ENCODE measurements around the gene FMO1.
"Not testable (repeated sequence)": the region's sequence is repeated elsewhere in the genome, so short reads cannot be mapped to it uniquely, and the experiment has no call there.

DNA sequence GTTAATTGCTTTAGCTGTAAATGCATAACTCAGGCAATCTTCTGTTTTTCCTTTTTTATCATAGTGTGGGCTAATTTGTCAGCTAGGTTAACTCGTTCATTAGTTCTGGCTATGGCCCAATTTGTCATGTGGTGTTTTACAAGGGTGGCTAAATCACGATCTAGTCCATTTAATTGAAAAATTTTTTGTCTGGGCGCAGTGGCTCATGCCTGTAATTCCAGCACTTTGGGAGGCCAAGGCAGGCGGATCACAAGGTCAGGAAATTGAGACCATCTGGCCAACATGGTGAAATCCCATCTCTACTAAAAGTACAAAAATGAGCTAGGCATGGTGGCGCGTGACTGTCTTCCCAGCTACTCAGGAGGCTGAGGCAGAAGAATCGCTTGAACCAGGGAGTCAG lies 47.1 kb downstream of the FMO1 start:
- TF ChIP-seq, protein P1, sequence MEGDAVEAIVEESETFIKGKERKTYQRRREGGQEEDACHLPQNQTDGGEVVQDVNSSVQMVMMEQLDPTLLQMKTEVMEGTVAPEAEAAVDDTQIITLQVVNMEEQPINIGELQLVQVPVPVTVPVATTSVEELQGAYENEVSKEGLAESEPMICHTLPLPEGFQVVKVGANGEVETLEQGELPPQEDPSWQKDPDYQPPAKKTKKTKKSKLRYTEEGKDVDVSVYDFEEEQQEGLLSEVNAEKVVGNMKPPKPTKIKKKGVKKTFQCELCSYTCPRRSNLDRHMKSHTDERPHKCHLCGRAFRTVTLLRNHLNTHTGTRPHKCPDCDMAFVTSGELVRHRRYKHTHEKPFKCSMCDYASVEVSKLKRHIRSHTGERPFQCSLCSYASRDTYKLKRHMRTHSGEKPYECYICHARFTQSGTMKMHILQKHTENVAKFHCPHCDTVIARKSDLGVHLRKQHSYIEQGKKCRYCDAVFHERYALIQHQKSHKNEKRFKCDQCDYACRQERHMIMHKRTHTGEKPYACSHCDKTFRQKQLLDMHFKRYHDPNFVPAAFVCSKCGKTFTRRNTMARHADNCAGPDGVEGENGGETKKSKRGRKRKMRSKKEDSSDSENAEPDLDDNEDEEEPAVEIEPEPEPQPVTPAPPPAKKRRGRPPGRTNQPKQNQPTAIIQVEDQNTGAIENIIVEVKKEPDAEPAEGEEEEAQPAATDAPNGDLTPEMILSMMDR (IDR thresholded peaks at IDR 0.05) = not testable (repeated sequence)
- TF ChIP-seq EZH2 (IDR thresholded peaks at IDR 0.05; ENCODE audit: borderline replicate concordance, insufficient read depth, low read depth, low read length, poor library complexity, severe bottlenecking) = not testable (repeated sequence)

Data from B cell (primary cell).